ENCODE measurements around the gene EIF3K.

The EIF3K gene

DNA sequence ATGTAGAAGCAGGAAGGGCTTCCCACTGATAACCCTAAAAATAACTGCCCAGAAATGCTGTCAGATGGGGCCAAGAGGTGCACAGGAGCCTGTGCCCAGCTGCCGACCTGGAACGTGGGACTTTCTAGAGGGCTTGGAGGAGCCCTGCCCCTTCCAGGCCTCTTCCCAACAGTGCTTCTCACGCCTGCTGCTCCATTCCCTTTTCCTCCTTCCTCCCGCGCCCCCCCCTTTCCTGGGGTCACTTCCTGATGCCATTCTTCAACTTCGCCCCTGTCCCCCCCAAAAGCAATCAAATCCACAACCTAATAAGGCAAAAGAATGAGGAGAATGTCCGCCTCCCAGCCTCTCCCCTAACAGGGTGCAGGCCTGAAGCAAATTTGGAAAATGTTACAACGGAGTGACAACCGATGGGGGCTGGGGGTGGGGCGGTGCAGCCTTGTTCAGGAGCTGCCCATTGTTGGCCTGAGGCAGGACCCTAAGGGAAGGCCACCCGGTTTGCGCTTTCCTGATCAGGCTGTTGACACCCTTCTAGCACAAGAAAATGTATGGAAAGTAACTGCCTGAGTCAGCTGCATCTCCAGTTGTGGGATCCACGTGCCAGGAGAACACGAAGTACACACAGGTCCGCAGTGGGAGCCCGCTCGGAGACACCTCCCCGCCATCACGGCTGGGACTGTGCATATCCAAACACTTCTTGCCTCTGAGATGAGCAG is 47.1 kb downstream of the EIF3K start:
- CTCF ChIA-PET: no interaction called here
- no peak for DNase-seq (ENCODE audit: extremely low spot score)

DNA sequence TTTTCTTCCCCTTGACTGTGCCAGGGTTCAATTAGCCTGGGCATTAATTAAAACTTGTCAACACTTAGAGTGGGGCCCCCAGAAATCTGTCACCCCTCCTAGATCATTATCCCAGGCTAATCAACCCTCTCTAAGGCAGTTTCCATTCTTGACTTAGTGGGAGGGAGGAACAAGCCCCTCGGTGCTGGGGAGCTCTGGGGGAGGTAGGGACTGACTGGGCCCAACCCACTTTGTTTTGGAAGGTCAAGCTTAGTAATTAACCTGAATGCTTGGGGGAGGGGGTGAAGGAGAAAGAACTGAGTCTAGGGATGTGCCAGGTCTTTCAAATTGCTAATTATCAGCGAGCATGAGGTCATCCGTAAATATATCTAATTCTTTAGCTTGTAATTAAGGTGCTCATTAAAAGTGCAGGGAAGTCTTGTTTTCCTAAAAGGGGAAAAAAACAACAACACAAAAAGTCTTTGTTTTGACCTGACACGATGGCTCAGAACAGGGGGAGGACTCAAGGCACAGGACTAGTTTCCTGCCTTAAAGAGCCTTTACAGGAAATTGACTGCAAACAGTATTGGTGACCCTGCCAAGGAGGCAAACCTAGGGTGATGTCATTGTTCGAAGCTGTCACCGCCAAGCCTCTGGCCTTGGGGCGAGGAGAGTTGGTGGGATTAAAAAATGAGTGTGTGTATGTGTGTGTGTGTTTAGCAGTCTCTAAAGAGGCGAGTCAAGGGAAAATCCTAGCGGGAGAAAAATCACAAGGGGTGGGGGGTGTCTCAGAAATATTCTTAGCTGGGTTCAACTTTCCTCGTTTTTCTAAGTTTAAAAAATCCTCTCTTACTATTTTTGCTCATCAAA is 47.9 kb downstream of the EIF3K start:
- ChIA-PET CTCF (no interaction called here), POLR2A (interaction anchor here (0.6 to 1.5 kb wide), 2 partner anchors 19 to 20 kb away, joined by 3 to 4 read pairs; partner anchors contain the start of gene ACTN4)
- TF ChIP-seq, protein P1, sequence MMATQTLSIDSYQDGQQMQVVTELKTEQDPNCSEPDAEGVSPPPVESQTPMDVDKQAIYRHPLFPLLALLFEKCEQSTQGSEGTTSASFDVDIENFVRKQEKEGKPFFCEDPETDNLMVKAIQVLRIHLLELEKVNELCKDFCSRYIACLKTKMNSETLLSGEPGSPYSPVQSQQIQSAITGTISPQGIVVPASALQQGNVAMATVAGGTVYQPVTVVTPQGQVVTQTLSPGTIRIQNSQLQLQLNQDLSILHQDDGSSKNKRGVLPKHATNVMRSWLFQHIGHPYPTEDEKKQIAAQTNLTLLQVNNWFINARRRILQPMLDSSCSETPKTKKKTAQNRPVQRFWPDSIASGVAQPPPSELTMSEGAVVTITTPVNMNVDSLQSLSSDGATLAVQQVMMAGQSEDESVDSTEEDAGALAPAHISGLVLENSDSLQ (IDR thresholded peaks at IDR 0.05): peak; percentile 51; the same call in 1 of the 2 replicates
- TF ChIP-seq ARNT (IDR thresholded peaks at IDR 0.05) (no peak), L3MBTL2 (conservative IDR thresholded peaks at IDR 0.05) (no peak), NFRKB (IDR thresholded peaks at IDR 0.05) (no peak)
- peak; percentile 54 for DNase-seq (ENCODE audit: extremely low spot score)

More for the DNA sequence above, 47.1 kb downstream of the EIF3K start:
- POLR2A ChIA-PET: interaction anchor here (0.6 kb wide), 1 partner anchor 18 kb away, joined by 4 read pairs; no protein-coding TSS in a partner anchor
- TF ChIP-seq BHLHE40 (IDR thresholded peaks at IDR 0.05; ENCODE audit: borderline replicate concordance) (no peak), LEF1 (IDR thresholded peaks at IDR 0.05; ENCODE audit: borderline replicate concordance) (no peak), FOXM1 (IDR thresholded peaks at IDR 0.05; ENCODE audit: borderline replicate concordance) (no peak), ELF4 (IDR thresholded peaks at IDR 0.05) (no peak), L3MBTL2 (conservative IDR thresholded peaks at IDR 0.05) (peak; percentile 73), SP1 (IDR thresholded peaks at IDR 0.05) (no peak)

- DNase-seq (ENCODE audit: extremely low spot score): no peak
- POLR2A ChIA-PET: interaction anchor here (1.5 kb wide), 1 partner anchor 21 kb away, joined by 3 read pairs; the partner anchor contains the start of gene ACTN4
- CTCF ChIA-PET: no interaction called here
- no peak for TF ChIP-seq SUZ12 (IDR thresholded peaks at IDR 0.05)
- TF ChIP-seq ARNT (IDR thresholded peaks at IDR 0.05): no peak
- TF ChIP-seq HDGF (IDR thresholded peaks at IDR 0.05; ENCODE audit: borderline replicate concordance): no peak
- no peak for TF ChIP-seq BHLHE40 (IDR thresholded peaks at IDR 0.05; ENCODE audit: borderline replicate concordance)
- TF ChIP-seq SP1 (IDR thresholded peaks at IDR 0.05): no peak
Observed at GRCh38 chr19:38667661-38668171, 48.7 kb downstream of the EIF3K start.

DNA sequence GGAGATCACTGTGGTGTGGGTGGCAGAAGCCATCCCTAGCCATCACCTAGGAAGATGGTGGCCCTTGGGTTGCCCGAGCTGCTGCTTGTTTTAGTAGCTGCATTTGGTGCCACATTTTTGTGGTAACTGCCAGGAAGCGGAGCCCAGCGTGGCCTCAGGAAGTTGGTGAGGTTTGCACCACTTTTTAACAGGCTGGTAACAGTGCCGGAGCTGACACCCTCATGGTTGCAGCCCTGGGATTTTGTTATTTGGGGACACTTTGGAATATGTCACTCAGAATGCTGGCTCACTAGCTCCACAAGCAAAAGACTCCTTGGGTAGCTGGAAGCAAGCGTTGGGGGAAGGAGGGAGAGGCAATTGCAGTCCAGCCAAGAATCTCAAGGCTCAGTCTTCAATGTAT is 50.6 kb downstream of the EIF3K start:
- POLR2A ChIA-PET: interaction anchor here (2.1 kb wide), 2 partner anchors 21 to 22 kb away, joined by 6 to 7 read pairs; partner anchors contain the start of gene ACTN4
- CTCF ChIA-PET: no interaction called here
- TF ChIP-seq SUZ12 (IDR thresholded peaks at IDR 0.05) (no peak), ZNF384 (IDR thresholded peaks at IDR 0.05) (no peak), BHLHE40 (IDR thresholded peaks at IDR 0.05; ENCODE audit: borderline replicate concordance) (no peak), HDGF (IDR thresholded peaks at IDR 0.05; ENCODE audit: borderline replicate concordance) (no peak), L3MBTL2 (conservative IDR thresholded peaks at IDR 0.05) (no peak), ARNT (IDR thresholded peaks at IDR 0.05) (no peak), NFRKB (IDR thresholded peaks at IDR 0.05) (no peak), ELF4 (IDR thresholded peaks at IDR 0.05) (no peak), FOXM1 (IDR thresholded peaks at IDR 0.05; ENCODE audit: borderline replicate concordance) (no peak), LEF1 (IDR thresholded peaks at IDR 0.05; ENCODE audit: borderline replicate concordance) (no peak)
- TF ChIP-seq, protein P1 (IDR thresholded peaks at IDR 0.05): no peak
- no peak for DNase-seq (ENCODE audit: extremely low spot score)

- POLR2A ChIA-PET: interaction anchor here (1.4 to 2.1 kb wide), 4 partner anchors 13 to 52 kb away, joined by 3 to 7 read pairs (median 4); partner anchors contain the start of genes ACTN4 and EIF3K
- TF ChIP-seq TARDBP (IDR thresholded peaks at IDR 0.05) (no peak), ELF4 (IDR thresholded peaks at IDR 0.05) (no peak), SP1 (IDR thresholded peaks at IDR 0.05) (no peak), NFRKB (IDR thresholded peaks at IDR 0.05) (no peak), CTBP1 (IDR thresholded peaks at IDR 0.05; ENCODE audit: borderline replicate concordance) (no peak), ARNT (IDR thresholded peaks at IDR 0.05) (no peak), HDGF (IDR thresholded peaks at IDR 0.05; ENCODE audit: borderline replicate concordance) (no peak), FOXK2 (IDR thresholded peaks at IDR 0.05) (no peak), FOXM1 (IDR thresholded peaks at IDR 0.05; ENCODE audit: borderline replicate concordance) (no peak), FOXA1 (IDR thresholded peaks at IDR 0.05) (no peak), LEF1 (IDR thresholded peaks at IDR 0.05; ENCODE audit: borderline replicate concordance) (no peak), SUZ12 (IDR thresholded peaks at IDR 0.05) (no peak), BHLHE40 (IDR thresholded peaks at IDR 0.05; ENCODE audit: borderline replicate concordance) (no peak), ZNF384 (IDR thresholded peaks at IDR 0.05) (no peak), L3MBTL2 (conservative IDR thresholded peaks at IDR 0.05) (no peak)
- TF ChIP-seq, protein P1 (IDR thresholded peaks at IDR 0.05): no peak
- DNase-seq (ENCODE audit: extremely low spot score): no peak
- CTCF ChIA-PET: interaction anchor here (0.6 kb wide), 1 partner anchor 35 kb away, joined by 4 read pairs; no protein-coding TSS in a partner anchor
Observed at GRCh38 chr19:38670921-38671398, 52.0 kb downstream of the EIF3K start.

Measured in HEK293T (cell line).